ENCODE data around the gene ADAR. TPM values are rescaled to one million over a fixed set of nuclear protein-coding genes. Genes with fewer than 3 reads are reported as not detected.

ADAR gene
- 59.3 and 60.4 TPM in 2 replicates for total RNA-seq

DNA sequence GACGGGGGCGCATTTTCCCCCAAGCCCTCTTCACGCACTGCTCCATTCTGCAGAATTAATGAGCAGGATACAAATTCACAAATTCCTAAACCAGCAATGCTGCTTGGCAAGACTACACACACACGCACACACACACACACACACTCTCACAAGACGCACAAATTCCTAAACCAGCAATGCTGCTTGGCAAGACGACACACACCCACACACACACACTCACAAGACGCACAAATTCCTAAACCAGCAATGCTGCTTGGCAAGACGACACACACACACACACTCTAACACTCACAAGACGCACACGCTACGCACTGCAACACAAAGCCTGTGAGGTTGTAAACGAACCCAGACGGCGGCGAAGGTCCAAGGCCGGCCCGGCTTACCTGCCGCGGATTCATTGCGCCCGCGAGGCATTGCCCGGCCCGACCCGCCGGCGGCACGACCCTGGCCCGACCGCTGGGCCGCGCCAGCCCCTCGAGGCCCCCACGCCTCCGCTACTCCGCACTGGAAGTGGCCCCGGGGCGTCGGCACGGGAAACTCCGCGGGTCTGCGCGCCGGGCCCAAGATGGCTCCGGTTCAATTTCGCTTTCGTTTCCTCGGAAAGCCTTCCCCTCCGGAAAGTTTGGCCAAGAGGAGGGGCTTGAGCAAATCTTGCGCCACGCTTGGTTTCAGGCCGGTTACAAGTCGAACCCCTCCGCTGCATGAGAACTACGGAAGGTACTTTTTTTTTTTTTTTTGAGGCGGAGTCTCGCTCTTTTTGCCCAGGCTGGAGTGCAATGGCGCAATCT lies at the start of gene ADAR:
Gene ADAR, minus strand, starts transcription at position 578 of the 788 bp plus-strand sequence. Its CDS starts 180 bp downstream, at position 398.

GRCh38 chr1:154567386-154568156 lies 40.4 kb downstream of the ADAR start, which contains the start of gene CHRNB2:
TSS of gene CHRNB2 (plus strand) at chr1:154567778. CDS start at chr1:154568045, 267 bp downstream.

DNA sequence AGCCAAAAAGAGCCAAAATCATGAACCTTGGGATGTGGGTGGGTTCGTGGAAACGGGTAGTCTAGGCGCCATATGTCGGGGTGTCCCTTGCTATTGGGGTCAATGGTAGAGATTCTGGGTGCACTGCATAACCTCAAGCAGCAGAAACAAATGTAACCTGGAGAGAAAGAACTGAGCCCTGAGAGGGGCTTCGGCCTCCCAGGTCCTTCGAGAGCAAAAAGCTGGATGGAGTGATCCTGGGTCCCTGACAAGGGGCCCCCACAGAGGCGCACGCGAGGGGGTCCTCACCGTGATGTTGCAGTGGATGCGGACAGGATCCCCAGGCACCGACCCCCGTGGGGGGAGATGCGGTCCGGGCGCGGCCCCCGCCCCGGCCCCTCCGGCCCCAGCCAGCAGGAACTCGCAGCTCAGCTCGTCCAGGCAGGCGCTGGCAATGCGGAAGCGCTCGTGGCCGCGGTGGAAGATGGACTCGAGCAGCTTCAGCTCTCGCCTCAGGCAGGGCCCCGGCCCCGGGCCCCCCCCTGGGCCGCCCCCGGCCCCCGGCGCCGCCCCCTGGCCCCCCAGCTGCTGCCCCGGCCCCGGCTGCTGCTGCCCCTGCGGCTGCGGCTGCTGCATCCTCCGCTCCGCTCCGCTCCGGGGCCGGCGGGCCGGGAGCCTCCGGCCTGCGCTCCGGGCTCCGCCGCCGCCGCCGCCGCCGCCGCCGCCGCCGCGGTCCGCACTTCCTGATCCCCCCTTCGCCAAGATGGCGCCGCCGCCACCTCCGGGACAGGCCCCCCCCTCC lies 49.9 kb downstream of the ADAR start, which contains the start of gene UBE2Q1:
Gene UBE2Q1, minus strand, starts transcription at position 724 of the 781 bp plus-strand sequence. Its CDS starts 109 bp downstream, at position 615.

Other genes starting within 250 kb of the ADAR start
- 2.1 and 3.7 TPM in 2 replicates for gene IL6R, start 202.8 kb downstream of the ADAR start, total RNA-seq
- gene TDRD10, start 106.0 kb downstream of the ADAR start, total RNA-seq = not detected in 2 replicates
- gene SHE, start 105.8 kb downstream of the ADAR start, total RNA-seq = not detected in 2 replicates
- gene UBE2Q1, start 49.5 kb downstream of the ADAR start, total RNA-seq = 16.6 and 18.2 TPM in 2 replicates
- under 0.01 TPM in 1 of 2 replicates, not detected in the other for gene CHRNB2, start 40.4 kb downstream of the ADAR start, total RNA-seq